NT2/D1 (cell line): ENCODE data around the gene CERCAM.
"Not testable (repeated sequence)": the region's sequence is repeated elsewhere in the genome, so short reads cannot be mapped to it uniquely, and the experiment has no call there.

ENCODE experiments used
- DNase-seq: peaks from one replicate; pipeline ENCODE4 v3.0.0-alpha.2; 2011; ENCODE audit warnings: low read depth, low spot score
- H3K27me3 ChIP-seq: 2 replicates; pipeline ENCODE4 v1.6.0; 2011; ENCODE audit warnings: mild to moderate bottlenecking; ENCODE audit not compliant: insufficient read length, insufficient read depth
- H3K36me3 ChIP-seq: 2 replicates; pipeline ENCODE4 v1.6.1; 2011; ENCODE audit warnings: mild to moderate bottlenecking, low read length, mixed read lengths; ENCODE audit not compliant: insufficient read depth, insufficient read length
- H3K4me1 ChIP-seq: 2 replicates; pipeline ENCODE4 v1.5.1; 2011; ENCODE audit not compliant: insufficient read depth, insufficient read length
- H3K4me3 ChIP-seq: 2 replicates; pipeline ENCODE4 v1.5.1; 2011; ENCODE audit warnings: low read depth; ENCODE audit not compliant: insufficient read length
- H3K9ac ChIP-seq: 2 replicates; pipeline ENCODE4 v1.6.0; 2011; ENCODE audit warnings: low read depth; ENCODE audit not compliant: insufficient read length
- H3K9me3 ChIP-seq: 2 replicates; pipeline ENCODE4 v1.5.1; 2011; ENCODE audit warnings: mild to moderate bottlenecking, low read length; ENCODE audit not compliant: insufficient read depth
- SUZ12 ChIP-seq: IDR thresholded peaks from 2 replicates; pipeline ENCODE4 v1.6.1; 2011; ENCODE audit not compliant: insufficient read length, insufficient read depth; ENCODE audit errors: extremely low read depth
- YY1 ChIP-seq: IDR thresholded peaks from 2 replicates; pipeline ENCODE4 v1.6.1; 2011; ENCODE audit not compliant: insufficient read length, insufficient read depth
- ZNF274 ChIP-seq: IDR thresholded peaks from 2 replicates; pipeline ENCODE4 v1.6.1; 2011; ENCODE audit warnings: mild to moderate bottlenecking, low read depth, low read length

Gene CERCAM

GRCh38 chr9:128414461-128414860, 6.2 kb upstream of the CERCAM start:
- H3K9ac ChIP-seq = no peak overlapping the region
- H3K27me3 ChIP-seq = peaks cover 49% of the 10 kb centered on the region
- no peak overlapping the region for H3K4me3 ChIP-seq
- no peaks in the 10 kb centered on the region for H3K9me3 ChIP-seq
- peaks cover 17% of the 10 kb centered on the region for H3K4me1 ChIP-seq
- no peaks in the 10 kb centered on the region for H3K36me3 ChIP-seq
- no peak for DNase-seq
- TF ChIP-seq ZNF274 (no peak), SUZ12 (no peak), YY1 (no peak)

- DNase-seq = no peak
- Histone ChIP-seq H3K9me3 (no peaks in the 10 kb centered on the region), H3K36me3 (no peaks in the 10 kb centered on the region), H3K9ac (no peak overlapping the region), H3K27me3 (peaks cover 42% of the 10 kb centered on the region), H3K4me1 (peaks cover 10% of the 10 kb centered on the region), H3K4me3 (no peak overlapping the region)
- TF ChIP-seq ZNF274 (no peak), YY1 (no peak), SUZ12 (no peak)
Measured at GRCh38 chr9:128415281-128415680, 5.4 kb upstream of the CERCAM start.

- Histone ChIP-seq H3K36me3 (no peaks in the 10 kb centered on the region), H3K4me1 (peaks cover 10% of the 10 kb centered on the region), H3K9ac (no peak overlapping the region), H3K4me3 (no peak overlapping the region), H3K9me3 (no peaks in the 10 kb centered on the region), H3K27me3 (peaks cover 35% of the 10 kb centered on the region)
- no peak for TF ChIP-seq ZNF274
- TF ChIP-seq YY1 = no peak
- TF ChIP-seq SUZ12 = no peak
- no peak for DNase-seq
Measured at GRCh38 chr9:128416014-128416413, 4.6 kb upstream of the CERCAM start.

- Histone ChIP-seq H3K9me3 (no peaks in the 10 kb centered on the region), H3K9ac (no peak overlapping the region), H3K4me3 (no peak overlapping the region), H3K4me1 (peaks cover 7% of the 10 kb centered on the region), H3K36me3 (no peaks in the 10 kb centered on the region), H3K27me3 (peaks cover 30% of the 10 kb centered on the region)
- DNase-seq = no peak
- no peak for TF ChIP-seq YY1
Measured at GRCh38 chr9:128416432-128417019, 4.1 kb upstream of the CERCAM start.

DNA sequence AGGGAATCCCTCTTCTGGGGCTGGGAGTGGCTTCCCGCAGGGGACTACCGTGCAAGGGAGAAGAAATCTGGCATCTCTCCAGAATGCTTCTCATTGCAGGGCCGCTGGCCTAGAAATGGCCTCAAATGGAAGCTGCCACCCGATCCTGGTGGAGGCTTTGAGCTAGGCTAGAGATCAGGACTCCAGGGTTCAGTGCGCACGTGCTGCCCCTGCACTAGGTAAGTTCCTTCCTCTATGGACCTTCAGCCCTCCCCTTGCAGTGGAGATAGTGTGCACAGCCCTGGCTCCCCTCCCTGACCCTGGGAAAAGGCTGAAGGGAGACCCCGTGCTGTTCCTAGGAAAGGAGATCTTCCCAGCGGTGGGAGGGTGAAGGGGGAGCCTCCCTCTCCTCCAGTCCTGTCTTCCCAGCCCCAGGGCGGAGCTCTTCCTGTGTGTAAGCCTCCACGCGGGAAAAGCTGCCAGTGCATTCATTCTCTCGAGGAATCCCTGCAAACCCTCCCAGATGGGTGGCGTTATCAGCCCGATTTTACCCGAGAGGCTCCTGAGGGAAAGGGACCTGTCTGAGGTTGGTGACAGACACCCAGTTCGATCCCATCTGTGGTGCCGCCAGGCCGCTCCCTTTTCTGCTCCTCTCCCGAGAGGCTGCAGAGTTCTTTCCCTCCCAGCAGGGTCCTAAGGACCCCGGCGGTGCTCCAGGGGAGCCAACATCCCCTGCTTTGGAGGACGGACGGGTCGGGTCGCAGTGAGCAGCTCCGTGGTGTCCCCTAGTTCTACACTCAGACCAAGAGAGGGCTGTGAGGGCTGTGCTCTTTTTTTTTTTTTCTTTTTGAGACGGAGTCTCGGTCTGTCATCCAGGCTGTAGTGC, 1.4 kb upstream of the CERCAM start:
- TF ChIP-seq ZNF274 = no peak
- no peak for TF ChIP-seq SUZ12
- no peak for TF ChIP-seq YY1
- Histone ChIP-seq H3K27me3 (peaks cover 12% of the 10 kb centered on the region), H3K4me3 (peak overlapping the region; percentile 49), H3K36me3 (peaks cover 7% of the 10 kb centered on the region), H3K4me1 (peaks cover 7% of the 10 kb centered on the region), H3K9ac (peak overlapping the region; percentile 68), H3K9me3 (no peaks in the 10 kb centered on the region)
- no peak for DNase-seq

DNA sequence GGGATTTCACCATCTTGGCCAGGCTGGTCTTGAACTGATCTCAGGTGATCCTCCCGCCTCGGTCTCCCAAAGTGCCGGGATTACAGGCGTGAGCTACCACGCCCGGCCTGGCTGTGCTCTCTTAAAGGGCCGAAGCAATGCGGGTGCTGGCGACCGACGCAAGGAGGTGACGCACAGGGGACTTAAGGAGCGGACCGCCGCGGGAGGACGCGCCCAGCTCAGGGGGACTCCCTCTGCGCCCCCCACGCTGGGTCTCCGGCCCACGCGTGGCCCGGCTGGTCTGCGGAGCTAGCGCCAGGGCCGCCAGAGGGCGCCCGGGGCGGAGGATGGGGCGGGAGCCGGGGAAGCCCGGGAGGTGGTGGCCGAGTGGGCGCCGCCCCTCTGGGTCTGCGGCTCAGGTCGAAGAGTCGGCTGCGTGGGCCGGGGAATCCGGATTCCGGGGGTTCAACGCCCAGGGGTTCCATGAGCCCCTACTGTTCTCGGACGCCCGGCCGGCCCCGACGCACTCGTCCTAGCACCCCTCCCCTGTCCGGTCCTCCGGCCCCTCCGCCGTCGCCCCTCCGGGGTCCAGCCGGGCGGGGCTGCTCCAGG, 502 bp upstream of the CERCAM start:
- TF ChIP-seq ZNF274 (no peak), SUZ12 (no peak), YY1 (no peak)
- Histone ChIP-seq H3K27me3 (peaks cover 6% of the 10 kb centered on the region), H3K9ac (peak overlapping the region; percentile 83), H3K4me1 (peaks cover 9% of the 10 kb centered on the region), H3K36me3 (peaks cover 9% of the 10 kb centered on the region), H3K9me3 (no peaks in the 10 kb centered on the region), H3K4me3 (peak overlapping the region; percentile 80)
- DNase-seq = no peak

- H3K9me3 ChIP-seq = no peaks in the 10 kb centered on the region
- DNase-seq = no peak
- peak overlapping the region; percentile 93 for H3K9ac ChIP-seq
- peaks cover 10% of the 10 kb centered on the region for H3K36me3 ChIP-seq
- H3K27me3 ChIP-seq = peaks cover 5% of the 10 kb centered on the region
- TF ChIP-seq YY1 (no peak), SUZ12 (no peak), ZNF274 (no peak)
- peak overlapping the region; percentile 80 for H3K4me3 ChIP-seq
- peaks cover 9% of the 10 kb centered on the region for H3K4me1 ChIP-seq
Measured at GRCh38 chr9:128421482-128421996, 882 bp downstream of the CERCAM start.

- H3K36me3 ChIP-seq = peaks cover 11% of the 10 kb centered on the region
- not testable (repeated sequence) for H3K9me3 ChIP-seq, DNase-seq, H3K27me3 ChIP-seq, H3K4me3 ChIP-seq, H3K4me1 ChIP-seq, H3K9ac ChIP-seq
Measured at GRCh38 chr9:128422022-128422782, 1.5 kb downstream of the CERCAM start.
